KMS-11 (cell line): ENCODE measurements around the gene MFF.

Experiments
- H2AFZ ChIP-seq: fragments of 200-600 bp; sonication (generic); 2 replicates; pipeline ENCODE4 v1.6.1; 2016; ENCODE audit warnings: antibody characterized with exemption, mixed run types, low read depth
- H3K27ac ChIP-seq: fragments of 200-600 bp; sonication (generic); 2 replicates; pipeline ENCODE4 v1.6.1; 2016; ENCODE audit warnings: mild to moderate bottlenecking, mixed run types
- H3K27me3 ChIP-seq: fragments of 200-600 bp; sonication (generic); 2 replicates; pipeline ENCODE4 v1.6.1; 2017; ENCODE audit warnings: mild to moderate bottlenecking, low read depth, mixed run types, moderate library complexity; ENCODE audit not compliant: insufficient read depth
- H3K36me3 ChIP-seq: fragments of 200-600 bp; sonication (generic); 2 replicates; pipeline ENCODE4 v1.6.1; 2017; ENCODE audit warnings: mild to moderate bottlenecking, mixed run types; ENCODE audit not compliant: insufficient read depth
- H3K4me1 ChIP-seq: fragments of 200-600 bp; sonication (generic); 2 replicates; pipeline ENCODE4 v1.6.1; 2016; ENCODE audit warnings: mild to moderate bottlenecking, low read depth, mixed run types; ENCODE audit not compliant: poor library complexity, severe bottlenecking
- H3K4me2 ChIP-seq: fragments of 200-600 bp; sonication (generic); 2 replicates; pipeline ENCODE4 v1.7.0; 2016; ENCODE audit warnings: mild to moderate bottlenecking, mixed run types
- H3K4me3 ChIP-seq: fragments of 200-600 bp; sonication (generic); IDR thresholded peaks from 2 replicates; pipeline ENCODE4 v1.6.1; 2017; ENCODE audit warnings: low read depth, low read length, mixed read lengths; ENCODE audit not compliant: insufficient read depth
- H3K79me2 ChIP-seq: fragments of 200-600 bp; sonication (generic); 2 replicates; pipeline ENCODE4 v1.6.1; 2016; ENCODE audit warnings: low read depth, mixed run types; ENCODE audit not compliant: insufficient read depth
- H3K9ac ChIP-seq: fragments of 200-600 bp; sonication (generic); 2 replicates; pipeline ENCODE4 v1.6.1; 2016; ENCODE audit warnings: mild to moderate bottlenecking, mixed run types
- H4K20me1 ChIP-seq: fragments of 200-600 bp; sonication (generic); 2 replicates; pipeline ENCODE4 v1.6.1; 2016; ENCODE audit warnings: mild to moderate bottlenecking, mixed run types; ENCODE audit not compliant: insufficient read depth
- CTCF ChIP-seq: fragments of 200-600 bp; sonication (generic); conservative IDR thresholded peaks from 2 replicates; pipeline ENCODE4 v1.6.1; 2017; ENCODE audit warnings: low read depth, mild to moderate bottlenecking, antibody characterized with exemption, low read length, moderate library complexity, mixed read lengths

Gene MFF

GRCh38 chr2:227312579-227312978 lies 12.5 kb upstream of the MFF start:
- no peak overlapping the region for H2AFZ ChIP-seq
- no peak overlapping the region for H3K9ac ChIP-seq
- H4K20me1 ChIP-seq, result no peaks in the 10 kb centered on the region
- peaks cover 9% of the 10 kb centered on the region for H3K4me1 ChIP-seq
- H3K79me2 ChIP-seq, result no peaks in the 10 kb centered on the region
- no peaks in the 10 kb centered on the region for H3K27me3 ChIP-seq
- TF ChIP-seq CTCF, result no peak
- H3K27ac ChIP-seq, result no peak overlapping the region
- no peaks in the 10 kb centered on the region for H3K36me3 ChIP-seq
- no peak overlapping the region for H3K4me2 ChIP-seq
- no peak overlapping the region for H3K4me3 ChIP-seq

- Histone ChIP-seq H3K4me1 (peaks cover 9% of the 10 kb centered on the region), H3K4me3 (no peak overlapping the region), H3K36me3 (no peaks in the 10 kb centered on the region), H3K27ac (no peak overlapping the region), H3K4me2 (no peak overlapping the region), H3K79me2 (no peaks in the 10 kb centered on the region), H4K20me1 (no peaks in the 10 kb centered on the region), H3K9ac (no peak overlapping the region), H3K27me3 (no peaks in the 10 kb centered on the region), H2AFZ (no peak overlapping the region)
- no peak for TF ChIP-seq CTCF
Measured at GRCh38 chr2:227313310-227313709, 11.7 kb upstream of the MFF start.

DNA sequence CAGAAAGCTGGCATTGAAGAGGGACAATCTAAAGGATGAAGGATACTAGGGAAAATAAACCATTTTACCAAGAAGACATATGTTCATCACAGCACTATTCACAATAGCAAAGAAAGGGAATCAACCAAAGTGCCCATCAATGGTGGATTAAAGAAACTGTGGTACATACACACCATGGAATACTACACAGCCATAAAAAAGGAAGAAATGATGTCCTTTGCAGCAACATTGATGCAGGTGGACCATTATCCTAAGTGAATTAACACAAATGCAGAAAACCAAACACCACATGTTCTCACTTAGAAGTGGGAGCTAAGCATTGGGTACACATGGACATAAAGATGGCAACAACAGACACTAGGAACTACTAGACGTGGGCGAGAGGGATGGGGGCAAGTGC lies 7.2 kb upstream of the MFF start:
- no peaks in the 10 kb centered on the region for H3K4me1 ChIP-seq
- no peaks in the 10 kb centered on the region for H3K27me3 ChIP-seq
- H4K20me1 ChIP-seq, result no peaks in the 10 kb centered on the region
- no peaks in the 10 kb centered on the region for H3K36me3 ChIP-seq
- H3K79me2 ChIP-seq, result no peaks in the 10 kb centered on the region
- no peak overlapping the region for H3K9ac ChIP-seq
- no peak overlapping the region for H3K4me2 ChIP-seq
- TF ChIP-seq CTCF, result no peak
- H3K4me3 ChIP-seq, result no peak overlapping the region
- no peak overlapping the region for H2AFZ ChIP-seq
- H3K27ac ChIP-seq, result no peak overlapping the region

- no peaks in the 10 kb centered on the region for H4K20me1 ChIP-seq
- H2AFZ ChIP-seq, result no peak overlapping the region
- H3K4me1 ChIP-seq, result peaks cover 8% of the 10 kb centered on the region
- H3K36me3 ChIP-seq, result no peaks in the 10 kb centered on the region
- no peak overlapping the region for H3K4me3 ChIP-seq
- TF ChIP-seq CTCF, result no peak
- H3K27ac ChIP-seq, result no peak overlapping the region
- no peaks in the 10 kb centered on the region for H3K27me3 ChIP-seq
- no peak overlapping the region for H3K9ac ChIP-seq
- H3K79me2 ChIP-seq, result no peaks in the 10 kb centered on the region
- H3K4me2 ChIP-seq, result no peak overlapping the region
Measured at GRCh38 chr2:227320305-227321094, 4.6 kb upstream of the MFF start.
